ENCODE results near the gene PLCXD1.

The PLCXD1 gene

GRCh38 chrX:288561-288991 lies 7.4 kb downstream of the PLCXD1 start:
- no peak overlapping the region for H3K4me3 ChIP-seq (ENCODE audit: low read depth in 1 of 2, low read length in 2 of 2)
- no peaks in the 10 kb centered on the region for H3K9me3 ChIP-seq (ENCODE audit: insufficient read depth, low read length, severe bottlenecking)
- H3K27me3 ChIP-seq (ENCODE audit: insufficient read depth, low read length, poor library complexity), result no peaks in the 10 kb centered on the region
- H3K9ac ChIP-seq (ENCODE audit: low read depth, low read length), result no peak overlapping the region
- H3K79me2 ChIP-seq (ENCODE audit: insufficient read depth, low read length), result peaks cover 26% of the 10 kb centered on the region; the same call in 1 of the 2 replicates
- DNase-seq, result no peak
- peaks cover 17% of the 10 kb centered on the region for H4K20me1 ChIP-seq (ENCODE audit: insufficient read depth, low read length)
- no peak overlapping the region for H3K27ac ChIP-seq (ENCODE audit: low read length)
- H3K36me3 ChIP-seq (ENCODE audit: insufficient read depth, low read length), result peaks cover 74% of the 10 kb centered on the region
- H3K4me2 ChIP-seq (ENCODE audit: insufficient read depth, low read length), result no peak overlapping the region
- TF ChIP-seq CTCF (IDR thresholded peaks at IDR 0.05; ENCODE audit: borderline replicate concordance, extremely low read depth, low read length, poor library complexity, severe bottlenecking) (no peak), EZH2 (IDR thresholded peaks at IDR 0.05; ENCODE audit: borderline replicate concordance, low read depth, low read length, severe bottlenecking) (no peak)
- no peak for ATAC-seq (ENCODE audit: insufficient read depth, low read depth)
- H2AFZ ChIP-seq (ENCODE audit: low read depth, low read length), result no peak overlapping the region
- peaks cover 26% of the 10 kb centered on the region for H3K4me1 ChIP-seq (ENCODE audit: insufficient read depth, low read length)

GRCh38 chrX:290476-291166 lies 9.4 kb downstream of the PLCXD1 start:
- DNase-seq (no peak), ATAC-seq (ENCODE audit: insufficient read depth, low read depth) (no peak)
- Histone ChIP-seq H3K27me3 (ENCODE audit: insufficient read depth, low read length, poor library complexity) (no peaks in the 10 kb centered on the region), H3K4me3 (ENCODE audit: low read depth in 1 of 2, low read length in 2 of 2) (no peak overlapping the region), H3K36me3 (ENCODE audit: insufficient read depth, low read length) (peaks cover 65% of the 10 kb centered on the region), H3K27ac (ENCODE audit: low read length) (no peak overlapping the region), H3K4me2 (ENCODE audit: insufficient read depth, low read length) (no peak overlapping the region), H3K9ac (ENCODE audit: low read depth, low read length) (no peak overlapping the region), H2AFZ (ENCODE audit: low read depth, low read length) (no peak overlapping the region), H3K4me1 (ENCODE audit: insufficient read depth, low read length) (peaks cover 6% of the 10 kb centered on the region), H3K9me3 (ENCODE audit: insufficient read depth, low read length, severe bottlenecking) (no peaks in the 10 kb centered on the region), H4K20me1 (ENCODE audit: insufficient read depth, low read length) (peaks cover 13% of the 10 kb centered on the region), H3K79me2 (ENCODE audit: insufficient read depth, low read length) (peaks cover 9% of the 10 kb centered on the region; the same call in 1 of the 2 replicates)
- no peak for TF ChIP-seq EZH2 (IDR thresholded peaks at IDR 0.05; ENCODE audit: borderline replicate concordance, low read depth, low read length, severe bottlenecking)
- no peak for TF ChIP-seq CTCF (IDR thresholded peaks at IDR 0.05; ENCODE audit: borderline replicate concordance, extremely low read depth, low read length, poor library complexity, severe bottlenecking)

- Histone ChIP-seq H3K9ac (ENCODE audit: low read depth, low read length) (no peak overlapping the region), H3K9me3 (ENCODE audit: insufficient read depth, low read length, severe bottlenecking) (no peaks in the 10 kb centered on the region), H3K27me3 (ENCODE audit: insufficient read depth, low read length, poor library complexity) (no peaks in the 10 kb centered on the region), H3K4me1 (ENCODE audit: insufficient read depth, low read length) (peaks cover 3% of the 10 kb centered on the region; the same call in 1 of the 2 replicates), H3K27ac (ENCODE audit: low read length) (no peak overlapping the region), H3K4me2 (ENCODE audit: insufficient read depth, low read length) (no peak overlapping the region), H3K36me3 (ENCODE audit: insufficient read depth, low read length) (peaks cover 64% of the 10 kb centered on the region), H4K20me1 (ENCODE audit: insufficient read depth, low read length) (peaks cover 13% of the 10 kb centered on the region), H3K4me3 (ENCODE audit: low read depth in 1 of 2, low read length in 2 of 2) (no peak overlapping the region), H2AFZ (ENCODE audit: low read depth, low read length) (no peak overlapping the region), H3K79me2 (ENCODE audit: insufficient read depth, low read length) (peaks cover 9% of the 10 kb centered on the region; the same call in 1 of the 2 replicates)
- TF ChIP-seq EZH2 (IDR thresholded peaks at IDR 0.05; ENCODE audit: borderline replicate concordance, low read depth, low read length, severe bottlenecking) (no peak), CTCF (IDR thresholded peaks at IDR 0.05; ENCODE audit: borderline replicate concordance, extremely low read depth, low read length, poor library complexity, severe bottlenecking) (no peak)
- no peak for ATAC-seq (ENCODE audit: insufficient read depth, low read depth)
- DNase-seq, result no peak
Measured at GRCh38 chrX:291411-291901, 10.3 kb downstream of the PLCXD1 start.

All from DND-41 (cell line).